Inflammatory macrophage (primary cell): ENCODE measurements around the gene DDX55.
"Not testable (repeated sequence)": the region's sequence is repeated elsewhere in the genome, so short reads cannot be mapped to it uniquely, and the experiment has no call there.

Experiments
- DNase-seq, 2 donors: peaks; one replicate each; pipeline ENCODE4 v3.0.0-alpha.2; 2020 to 2022
- total RNA-seq, 18 experiments: gene quantifications; one replicate each; lab custom pipeline; 2026; ENCODE audit warnings: mixed read lengths in 6 of 18, inconsistent platforms in 2 of 18; lab: John Stamatoyannopoulos, UW

The DDX55 gene
- total RNA-seq, result 4.9 to 49.0 (median 26.6) reads per million in 18 experiments

- peak; percentile 84 to 93 for DNase-seq
Measured at GRCh38 chr12:123601602-123602489, at the start of gene DDX55. Gene DDX55, plus strand, starts transcription at chr12:123602099. Its CDS starts 50 bp downstream, at chr12:123602149.

- DNase-seq, result peak; percentile 47 to 73
Measured at GRCh38 chr12:123554136-123554535, 47.8 kb upstream of the DDX55 start.

GRCh38 chr12:123554843-123555242 is 47.1 kb upstream of the DDX55 start:
- DNase-seq, result peak in 1 of 2 donors; percentile 13

GRCh38 chr12:123558487-123558886 is 43.4 kb upstream of the DDX55 start:
- not testable (repeated sequence) for DNase-seq

- peak; percentile 54 to 61 for DNase-seq
Measured at GRCh38 chr12:123559468-123559867, 42.4 kb upstream of the DDX55 start.

- no peak for DNase-seq
Measured at GRCh38 chr12:123571343-123571813, 30.5 kb upstream of the DDX55 start.

GRCh38 chr12:123572391-123572790 is 29.5 kb upstream of the DDX55 start:
- no peak for DNase-seq

- no peak for DNase-seq
Measured at GRCh38 chr12:123573870-123574269, 28.0 kb upstream of the DDX55 start.

GRCh38 chr12:123576611-123577010 is 25.3 kb upstream of the DDX55 start:
- no peak for DNase-seq

GRCh38 chr12:123578243-123578642 is 23.7 kb upstream of the DDX55 start:
- no peak for DNase-seq

GRCh38 chr12:123578829-123579228 is 23.1 kb upstream of the DDX55 start:
- DNase-seq, result not testable (repeated sequence)

- DNase-seq, result no peak
Measured at GRCh38 chr12:123580772-123581171, 21.1 kb upstream of the DDX55 start.

GRCh38 chr12:123591702-123592481 is 10.0 kb upstream of the DDX55 start:
- DNase-seq, result no peak

- DNase-seq, result no peak
Measured at GRCh38 chr12:123595729-123596128, 6.2 kb upstream of the DDX55 start.

GRCh38 chr12:123597100-123597499 is 4.8 kb upstream of the DDX55 start:
- DNase-seq, result no peak

- no peak for DNase-seq
Measured at GRCh38 chr12:123598522-123598921, 3.4 kb upstream of the DDX55 start.

- no peak for DNase-seq
Measured at GRCh38 chr12:123599310-123599709, 2.6 kb upstream of the DDX55 start.

- DNase-seq, result no peak
Measured at GRCh38 chr12:123599721-123600120, 2.2 kb upstream of the DDX55 start.

GRCh38 chr12:123602651-123603195 is 824 bp downstream of the DDX55 start:
- peak; percentile 58 to 61 for DNase-seq

GRCh38 chr12:123603495-123603894 is 1.6 kb downstream of the DDX55 start:
- DNase-seq, result not testable (repeated sequence)

GRCh38 chr12:123607756-123608155 is 5.9 kb downstream of the DDX55 start:
- DNase-seq, result no peak

- DNase-seq, result no peak
Measured at GRCh38 chr12:123608182-123608581, 6.3 kb downstream of the DDX55 start.

GRCh38 chr12:123614110-123614509 is 12.2 kb downstream of the DDX55 start:
- DNase-seq, result no peak
